GM19238 (cell line): ENCODE results near the gene SCFD2.
"Not testable (repeated sequence)": the region's sequence is repeated elsewhere in the genome, so short reads cannot be mapped to it uniquely, and the experiment has no call there.

ENCODE experiments used
- DNase-seq: peaks from one replicate; pipeline ENCODE4 v3.0.0; 2011; ENCODE audit warnings: low spot score; ENCODE audit not compliant: insufficient read length

Gene SCFD2

GRCh38 chr4:53191997-53192396 lies 173.9 kb downstream of the SCFD2 start:
- no peak for DNase-seq

- DNase-seq, result no peak
These were observed 176.8 kb downstream of the SCFD2 start for GRCh38 chr4:53189011-53189410.

- no peak for DNase-seq
These were observed 179.0 kb downstream of the SCFD2 start for GRCh38 chr4:53186714-53187358.

GRCh38 chr4:53185869-53186585 lies 179.8 kb downstream of the SCFD2 start:
- DNase-seq, result no peak

- no peak for DNase-seq
These were observed 182.1 kb downstream of the SCFD2 start for GRCh38 chr4:53183754-53184153.

- DNase-seq, result not testable (repeated sequence)
These were observed 188.1 kb downstream of the SCFD2 start for GRCh38 chr4:53177751-53178150.

GRCh38 chr4:53175640-53176039 lies 190.2 kb downstream of the SCFD2 start:
- DNase-seq, result no peak

- DNase-seq, result no peak
These were observed 191.0 kb downstream of the SCFD2 start for GRCh38 chr4:53174823-53175222.

- no peak for DNase-seq
These were observed 192.3 kb downstream of the SCFD2 start for GRCh38 chr4:53173576-53173975.

GRCh38 chr4:53171797-53172196 lies 194.1 kb downstream of the SCFD2 start:
- DNase-seq, result no peak

GRCh38 chr4:53169695-53170617 lies 195.9 kb downstream of the SCFD2 start:
- no peak for DNase-seq

GRCh38 chr4:53168228-53168627 lies 197.6 kb downstream of the SCFD2 start:
- DNase-seq, result no peak

- no peak for DNase-seq
These were observed 202.9 kb downstream of the SCFD2 start for GRCh38 chr4:53162969-53163368.

GRCh38 chr4:53161787-53162433 lies 204.0 kb downstream of the SCFD2 start:
- no peak for DNase-seq

- no peak for DNase-seq
These were observed 204.6 kb downstream of the SCFD2 start for GRCh38 chr4:53161051-53161786.

GRCh38 chr4:53156896-53157295 lies 209.0 kb downstream of the SCFD2 start:
- no peak for DNase-seq

GRCh38 chr4:53152467-53152866 lies 213.4 kb downstream of the SCFD2 start:
- DNase-seq, result no peak

GRCh38 chr4:53151489-53151788 lies 214.4 kb downstream of the SCFD2 start:
- DNase-seq, result no peak

- DNase-seq, result no peak
These were observed 215.0 kb downstream of the SCFD2 start for GRCh38 chr4:53150631-53151488.

- no peak for DNase-seq
These were observed 218.2 kb downstream of the SCFD2 start for GRCh38 chr4:53147711-53148110.
